Jurkat, Clone E6-1 (cell line): ENCODE measurements around the gene AMELY. TPM values are rescaled to one million over a fixed set of nuclear protein-coding genes. Genes with fewer than 3 reads are reported as not detected.
A peak's percentile ranks its signal among the peaks of the same experiment; 100 is the strongest.
"Not testable (repeated sequence)": the region's sequence is repeated elsewhere in the genome, so short reads cannot be mapped to it uniquely, and the experiment has no call there.

Source experiments
- DNase-seq: peaks from one replicate; pipeline ENCODE4 v3.0.0-alpha.2; 2011; ENCODE audit warnings: low read depth, low spot score
- H3K4me3 ChIP-seq: 2 replicates; pipeline ENCODE4 v1.5.1; 2011; ENCODE audit warnings: mild to moderate bottlenecking, low read length, control low read depth, moderate library complexity
- polyA plus RNA-seq: library from polyadenylated mRNA; unstranded; fragments of >200 nt; gene quantifications from one replicate; pipeline ENCODE4 v1.2.1, GENCODE V29; 2012; ENCODE audit warnings: missing spikeins; ENCODE audit not compliant: insufficient read length, insufficient read depth

The AMELY gene, protein sequence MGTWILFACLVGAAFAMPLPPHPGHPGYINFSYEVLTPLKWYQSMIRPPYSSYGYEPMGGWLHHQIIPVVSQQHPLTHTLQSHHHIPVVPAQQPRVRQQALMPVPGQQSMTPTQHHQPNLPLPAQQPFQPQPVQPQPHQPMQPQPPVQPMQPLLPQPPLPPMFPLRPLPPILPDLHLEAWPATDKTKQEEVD
- polyA plus RNA-seq, result not detected

DNA sequence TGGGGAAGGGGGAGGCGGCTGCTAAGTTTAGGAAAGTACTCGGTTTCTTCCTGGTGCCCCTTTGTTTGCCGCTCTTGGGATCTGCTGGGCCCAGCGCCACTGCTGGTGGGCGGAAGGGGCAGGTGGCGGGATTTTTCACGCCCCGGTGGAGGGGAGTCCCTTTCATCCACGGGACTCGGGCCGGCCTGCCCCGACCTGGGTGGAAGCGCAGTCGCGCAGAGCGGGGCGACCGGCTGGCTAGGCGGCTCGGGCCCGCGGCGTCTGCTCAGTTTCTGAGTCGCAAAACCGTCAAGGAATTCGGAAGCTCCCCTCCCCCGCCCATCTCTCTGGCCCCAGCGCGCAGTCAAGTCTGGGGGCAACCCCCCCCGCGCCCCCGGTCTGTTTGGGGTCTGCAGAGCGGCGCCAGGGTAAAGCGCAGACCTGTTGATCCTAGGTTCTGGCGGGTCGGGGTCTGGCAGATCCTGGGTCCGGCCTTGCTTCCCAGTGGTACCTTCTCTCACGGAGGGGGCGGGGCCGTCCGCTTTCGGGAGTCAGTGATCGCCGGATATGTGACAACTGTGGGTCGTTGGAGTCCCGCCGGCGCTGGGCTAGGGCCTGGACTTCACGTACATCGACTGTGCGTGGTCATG is at the start of gene AMELY:
TSS of gene AMELY (minus strand) at position 500 of the 629 bp plus-strand sequence. CDS start 39,144 bp downstream, outside the sequence.
- DNase-seq, result no peak
- no peak within 1 kb of the TSS for H3K4me3 ChIP-seq

DNA sequence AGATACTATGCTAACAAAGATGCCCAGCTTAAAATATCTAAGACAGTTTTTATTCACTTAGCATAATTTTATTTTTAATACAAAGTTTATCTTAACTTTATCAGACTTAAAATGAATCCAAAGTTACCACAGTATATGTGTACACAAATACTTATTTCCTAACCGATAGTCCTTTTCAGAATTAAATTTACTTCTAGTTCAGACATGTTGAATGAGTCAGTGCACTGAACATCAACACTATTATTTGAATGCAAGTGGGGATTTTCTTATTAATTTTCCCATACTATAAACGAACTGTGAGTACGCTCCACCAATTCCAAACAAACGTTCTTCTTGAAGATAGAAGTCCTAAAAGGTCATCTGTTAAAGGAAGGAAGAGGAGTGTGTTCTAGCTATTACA is 38.4 kb upstream of the AMELY start:
- DNase-seq, result no peak
- H3K4me3 ChIP-seq, result no peak overlapping the region

DNA sequence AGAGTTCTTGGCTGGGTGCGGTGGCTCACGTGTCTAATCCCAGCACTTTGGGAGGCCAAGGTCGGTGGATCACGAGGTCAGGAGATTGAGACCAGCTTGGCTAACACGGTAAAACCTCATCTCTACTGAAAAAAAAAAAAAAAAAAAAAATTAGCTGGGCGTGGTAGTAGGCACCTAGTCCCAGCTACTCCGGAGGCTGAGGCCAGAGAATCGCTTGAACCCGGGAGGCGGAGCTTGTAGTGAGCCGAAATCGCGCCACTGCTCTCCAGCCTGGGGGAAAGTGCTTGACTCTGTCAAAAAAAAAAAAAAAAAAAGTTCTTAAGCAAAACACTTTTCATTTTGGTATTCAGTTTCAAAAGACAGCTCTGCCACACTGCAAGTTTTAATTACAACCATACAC is 36.8 kb upstream of the AMELY start:
- no peak for DNase-seq
- no peak overlapping the region for H3K4me3 ChIP-seq

DNA sequence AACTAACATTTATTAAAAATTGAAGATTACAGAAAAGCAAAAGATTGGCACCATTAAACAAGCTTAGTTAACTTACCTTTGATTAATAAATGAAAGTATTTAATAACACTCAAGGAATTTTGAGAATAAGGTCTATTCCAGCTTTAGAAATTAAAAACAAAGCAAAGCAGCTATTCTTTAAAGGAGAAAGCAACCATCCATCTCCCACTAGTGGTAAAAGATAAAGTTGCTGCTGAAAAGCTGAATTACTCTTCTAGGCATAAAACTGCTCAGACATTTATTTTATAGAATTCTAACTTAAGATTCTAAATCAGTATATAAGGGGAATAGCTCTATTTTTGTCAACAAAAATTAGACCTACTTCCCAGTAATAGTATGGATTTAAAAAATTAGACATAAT is 36.1 kb upstream of the AMELY start:
- DNase-seq, result no peak
- no peak overlapping the region for H3K4me3 ChIP-seq

DNA sequence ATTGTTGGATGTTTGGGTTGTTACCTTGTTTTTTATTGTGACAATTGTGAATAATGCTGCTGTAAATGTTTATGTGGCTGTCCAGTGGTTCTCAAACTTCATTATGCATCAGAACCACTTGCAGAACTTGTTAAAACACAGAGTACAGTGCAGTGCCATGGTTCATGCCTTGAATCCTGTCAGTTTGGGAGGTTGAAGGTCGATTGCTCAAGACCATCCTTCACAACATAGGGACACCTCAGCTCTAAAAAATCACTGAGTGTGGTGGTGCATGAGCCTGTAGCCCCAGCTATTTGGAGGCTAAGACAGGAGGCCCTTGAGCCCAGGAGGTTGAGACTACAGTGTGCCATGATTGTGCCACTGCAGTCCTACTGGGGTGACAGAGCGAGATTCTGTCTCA is 23.9 kb upstream of the AMELY start:
- DNase-seq, result no peak
- H3K4me3 ChIP-seq, result no peak overlapping the region

DNA sequence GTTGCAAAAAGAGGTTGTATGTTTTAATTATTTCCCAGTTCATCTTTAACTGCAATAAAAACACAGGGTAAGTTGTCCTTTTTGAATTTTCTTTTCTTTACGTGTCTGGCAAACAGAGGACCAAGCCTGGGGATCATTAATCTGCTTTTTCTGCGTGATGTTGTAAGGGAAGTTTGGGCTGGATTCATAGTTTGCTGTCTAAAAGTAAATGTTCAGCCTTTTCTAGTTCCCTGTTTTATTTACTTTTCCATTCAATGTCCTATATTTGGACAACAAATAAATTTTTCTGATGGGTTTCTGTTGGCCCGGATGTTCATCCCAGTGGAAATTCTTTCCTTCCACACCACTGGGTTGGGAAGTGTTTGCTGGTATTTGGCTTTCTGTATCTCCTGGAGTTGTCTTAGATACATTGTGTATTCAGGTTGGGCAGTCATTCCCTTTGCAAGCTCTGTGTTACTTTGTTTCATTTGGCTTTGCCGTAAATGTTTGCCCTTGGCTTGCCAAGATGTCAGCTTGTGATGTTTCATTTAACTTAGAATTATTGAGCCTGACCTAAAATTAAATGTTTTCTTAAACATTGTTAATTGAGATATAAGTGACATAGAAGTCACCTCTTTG is 20.3 kb upstream of the AMELY start:
- H3K4me3 ChIP-seq, result no peak overlapping the region
- DNase-seq, result no peak

DNA sequence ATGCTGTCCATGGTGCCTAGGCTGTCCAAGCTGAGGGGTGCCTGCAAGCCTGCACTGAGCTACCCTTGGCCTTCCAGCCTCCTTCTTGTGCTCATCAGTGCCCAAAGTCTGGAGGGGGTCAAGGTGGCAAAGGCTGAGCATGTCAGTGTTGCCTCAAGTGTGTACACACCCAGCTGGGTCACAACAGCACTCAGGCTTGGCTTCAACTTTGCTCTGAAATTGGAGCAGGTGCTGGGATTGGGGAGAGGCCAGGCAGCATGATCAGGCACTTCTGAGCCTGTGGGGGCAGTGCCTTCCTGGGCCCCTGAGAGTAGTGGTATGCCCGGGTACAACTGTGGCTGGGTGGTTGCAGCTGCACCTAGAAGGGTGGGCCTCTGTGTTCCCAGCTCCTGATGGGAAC is 17.7 kb upstream of the AMELY start:
- no peak for DNase-seq

DNA sequence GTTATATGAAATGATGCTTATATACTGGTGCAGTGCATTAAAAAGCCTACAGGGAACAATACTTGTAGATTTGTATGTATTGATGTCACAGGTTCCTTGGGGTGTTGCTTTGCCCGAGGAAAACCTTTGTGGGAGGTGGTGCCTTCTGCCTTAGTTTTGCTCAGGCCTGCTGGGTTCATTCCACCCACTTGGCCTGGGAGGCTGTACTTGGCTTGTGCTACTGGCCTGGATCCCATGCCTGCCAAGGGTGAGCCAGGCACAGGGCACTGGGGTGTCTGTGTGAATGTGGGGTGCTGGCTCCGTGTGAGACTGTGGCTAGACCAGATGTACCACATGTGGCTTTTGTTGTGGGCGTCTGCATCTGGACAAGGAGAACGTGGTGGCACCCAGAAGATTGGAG is 16.7 kb upstream of the AMELY start:
- no peak overlapping the region for H3K4me3 ChIP-seq
- no peak for DNase-seq

More for the DNA sequence above, 17.7 kb upstream of the AMELY start:
- H3K4me3 ChIP-seq, result no peak overlapping the region

DNA sequence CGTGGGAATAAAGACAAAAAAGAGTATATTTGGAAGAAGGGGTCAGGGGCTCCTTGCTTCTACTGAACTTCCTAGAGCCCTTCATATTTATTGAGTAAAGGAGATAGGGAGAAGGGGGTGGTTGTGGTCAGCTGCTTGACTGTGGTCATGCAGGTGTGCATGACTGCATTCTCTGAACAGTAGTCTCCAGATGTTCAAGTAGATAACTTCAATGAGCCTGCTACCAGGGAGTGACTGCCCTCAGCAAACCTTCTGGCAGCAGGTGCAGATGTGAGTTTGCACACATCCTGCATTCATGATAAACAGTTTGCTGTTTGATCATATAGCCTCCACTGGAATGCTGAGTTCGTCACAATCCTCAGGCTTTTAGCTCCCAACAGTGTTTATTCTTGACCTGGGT is 9.5 kb upstream of the AMELY start:
- DNase-seq, result peak; percentile 58
- no peak overlapping the region for H3K4me3 ChIP-seq

DNA sequence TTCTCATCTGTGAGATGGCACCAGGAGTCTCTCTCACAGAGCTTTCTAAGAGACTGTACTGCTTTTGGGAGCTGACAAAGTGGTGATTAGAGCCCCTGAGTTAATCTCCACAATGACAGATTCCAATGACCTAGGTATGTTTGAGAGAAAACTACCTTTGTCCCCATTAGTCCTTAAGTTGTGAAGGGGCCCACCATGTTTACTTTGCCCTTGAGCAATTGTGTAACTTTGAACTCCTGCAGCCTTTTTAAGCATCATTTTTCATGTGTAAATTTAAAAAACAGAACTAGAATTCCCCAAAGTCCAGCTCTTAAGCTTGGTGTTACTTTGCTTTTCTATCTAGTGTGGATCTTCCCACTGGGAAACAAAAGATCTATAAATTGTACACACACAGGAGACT is 1.8 kb upstream of the AMELY start:
- DNase-seq, result no peak
- no peak overlapping the region for H3K4me3 ChIP-seq

DNA sequence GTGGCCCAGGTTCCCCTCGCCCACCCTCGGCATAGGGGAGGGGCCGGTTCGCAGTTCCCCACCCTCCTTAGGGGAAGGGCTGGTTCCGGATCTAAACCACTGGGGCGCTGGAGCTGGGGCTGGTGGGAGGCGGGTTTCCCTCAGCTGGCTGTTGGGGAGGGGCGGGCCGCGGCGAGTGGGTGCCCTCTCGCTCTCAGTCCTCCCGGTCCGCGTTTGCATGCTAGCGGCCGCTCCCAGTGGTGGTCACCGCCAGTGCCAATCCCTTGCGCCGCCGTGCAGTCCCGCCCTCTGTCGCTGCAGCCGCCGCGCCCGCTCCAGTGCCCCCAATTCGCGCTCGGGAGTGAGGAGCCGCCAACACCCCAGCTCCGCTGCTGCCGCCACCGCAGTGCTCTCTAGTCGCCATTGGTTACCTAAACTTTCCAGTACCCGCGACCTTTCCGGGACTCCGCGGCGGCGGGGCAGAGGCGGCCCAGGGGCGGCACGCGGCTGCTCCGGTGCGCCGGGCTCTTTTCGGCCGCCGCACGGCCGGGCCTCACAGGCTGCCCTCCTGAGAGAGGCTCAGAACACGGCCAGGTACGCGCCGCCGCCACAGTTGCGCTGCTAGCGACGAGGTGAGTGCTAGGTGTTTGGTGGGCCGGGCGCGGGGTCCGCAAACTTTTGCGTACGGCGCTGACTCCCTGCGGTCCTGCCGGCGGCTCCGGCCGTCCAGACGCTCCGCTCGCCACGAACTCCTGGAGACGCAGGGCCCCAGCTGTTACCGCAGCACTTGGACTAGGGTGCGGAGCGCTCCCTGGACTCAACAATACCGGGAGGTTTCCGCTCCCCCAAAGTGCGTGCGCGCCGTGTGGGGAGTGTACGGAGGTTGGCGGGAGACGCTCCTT is 940 bp downstream of the AMELY start, which contains the start of gene TBL1Y:
TSS of gene TBL1Y (plus strand) at position 326 of the 881 bp plus-strand sequence. CDS start 114,388 bp downstream, outside the sequence.
- no peak within 1 kb of the TSS for H3K4me3 ChIP-seq
- DNase-seq, result no peak

DNA sequence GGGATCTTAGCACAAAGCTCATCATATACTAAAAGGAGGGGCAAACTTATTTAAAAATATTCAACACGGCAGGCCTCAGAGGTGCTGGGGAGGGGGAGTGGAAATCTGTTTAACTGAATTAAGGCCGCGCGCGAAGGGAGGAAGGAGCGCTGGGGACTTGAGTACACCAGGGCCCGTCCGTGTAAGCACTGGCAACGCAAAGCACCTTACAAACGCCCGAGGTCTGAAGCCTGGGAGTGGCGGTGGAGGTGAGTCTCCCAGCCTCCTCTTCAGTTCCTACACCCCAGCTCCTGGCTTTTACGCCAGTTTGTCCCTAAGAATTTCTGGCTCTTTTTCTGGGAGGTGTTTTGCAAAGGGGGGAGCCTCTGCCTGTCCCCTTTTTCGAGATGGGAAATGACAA is 1.7 kb downstream of the AMELY start:
- no peak for DNase-seq
- H3K4me3 ChIP-seq, result no peak overlapping the region

DNA sequence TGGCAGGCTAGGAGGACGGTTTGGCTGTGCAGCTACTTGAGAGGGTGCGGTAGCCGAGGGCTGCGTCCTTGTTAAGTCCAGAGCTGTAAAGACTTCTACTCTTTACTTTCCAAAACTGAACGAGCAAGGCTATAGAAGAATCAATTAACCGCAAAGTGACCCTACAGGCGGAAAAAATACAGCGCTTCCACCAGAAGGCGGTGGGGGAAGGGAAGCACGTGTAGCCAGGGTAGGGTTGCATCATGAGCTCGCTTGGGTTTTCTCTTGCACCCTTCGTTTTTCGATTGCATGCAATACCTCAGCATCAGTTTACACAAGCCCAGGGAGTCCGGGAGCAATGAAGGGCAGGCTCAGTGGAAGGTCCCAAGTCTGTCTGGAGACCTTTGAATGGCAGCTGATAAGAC is 2.4 kb downstream of the AMELY start:
- H3K4me3 ChIP-seq, result no peak overlapping the region
- DNase-seq, result no peak

DNA sequence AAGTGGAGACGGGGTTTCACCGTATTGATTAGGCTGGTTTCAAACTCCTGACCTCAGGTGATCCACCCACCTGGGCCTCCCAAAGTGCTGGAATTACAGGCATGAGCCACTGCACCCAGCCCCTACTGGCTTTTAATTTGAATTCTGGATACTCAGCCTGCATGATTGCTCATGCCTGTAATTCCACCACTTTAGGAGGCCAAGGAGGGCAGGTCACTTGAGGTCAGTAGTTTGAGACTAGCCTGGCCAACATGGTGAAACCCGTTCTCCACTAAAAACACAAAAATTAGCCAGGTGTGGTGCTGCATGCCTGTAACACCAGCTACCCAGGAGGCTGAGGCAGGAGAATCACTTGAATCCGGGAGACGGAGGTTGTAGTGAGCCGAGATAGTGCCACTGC is 3.5 kb downstream of the AMELY start:
- not testable (repeated sequence) for H3K4me3 ChIP-seq, DNase-seq

DNA sequence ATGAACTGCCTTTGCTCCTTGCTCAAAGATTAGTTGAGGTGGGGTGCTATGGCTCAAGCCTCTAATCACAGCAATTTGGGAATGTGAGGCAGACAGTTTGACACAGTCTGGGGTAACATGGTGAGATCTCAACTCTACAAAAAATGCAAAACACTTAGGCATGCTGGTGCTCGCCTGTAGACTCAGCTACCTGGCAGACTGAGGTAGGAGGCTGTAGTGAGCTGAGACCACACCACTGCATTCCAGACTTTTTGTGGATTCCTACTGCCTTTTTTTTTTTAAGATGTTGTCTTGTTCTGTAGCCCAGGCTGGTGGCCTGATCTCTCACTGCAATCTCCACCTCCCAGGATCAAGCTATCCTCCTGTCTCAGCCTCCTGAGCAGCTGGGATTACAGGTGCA is 4.0 kb downstream of the AMELY start:
- no peak overlapping the region for H3K4me3 ChIP-seq

DNA sequence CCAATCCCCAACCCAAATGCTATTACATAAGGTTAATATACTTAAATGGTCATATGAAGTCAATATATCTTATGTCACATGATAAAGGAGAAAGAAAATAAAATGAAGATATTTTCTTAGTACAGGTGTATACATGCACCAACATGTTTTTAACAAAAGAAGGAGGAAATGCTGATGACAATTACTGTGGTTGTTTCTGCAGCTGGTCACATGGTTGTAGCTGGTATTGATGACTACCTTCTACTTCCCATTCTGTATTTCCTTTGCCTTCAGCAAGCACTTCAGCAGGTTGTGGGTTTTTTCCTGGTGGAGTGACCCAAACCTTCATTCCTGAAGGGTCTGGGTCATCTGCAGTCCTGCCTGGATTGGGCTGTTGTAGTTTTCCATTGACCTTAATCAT is 9.4 kb downstream of the AMELY start:
- H3K4me3 ChIP-seq, result not testable (repeated sequence)

More for the DNA sequence above, 4.0 kb downstream of the AMELY start:
- no peak for DNase-seq

DNA sequence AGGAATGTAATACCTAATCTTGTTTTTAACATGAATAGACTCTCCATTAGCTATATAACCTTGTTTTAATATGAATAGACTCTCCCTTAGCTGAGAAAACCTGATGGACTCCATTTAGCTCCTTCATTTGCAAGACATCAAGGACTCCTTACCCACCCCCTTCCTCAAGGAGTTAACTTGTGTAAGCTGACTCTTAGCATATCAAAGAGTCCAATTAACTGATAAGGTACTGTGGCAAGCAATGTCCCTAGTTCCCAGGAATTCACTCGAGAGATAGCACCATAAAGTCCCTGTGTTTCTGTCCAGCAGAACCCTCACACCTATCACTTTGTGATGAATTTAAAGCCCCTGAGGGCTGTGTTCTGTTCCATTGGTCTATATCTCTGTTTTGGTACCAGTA is 16.3 kb downstream of the AMELY start:
- DNase-seq, result no peak
- H3K4me3 ChIP-seq, result no peak overlapping the region

More for the DNA sequence above, 9.4 kb downstream of the AMELY start:
- DNase-seq, result not testable (repeated sequence)

DNA sequence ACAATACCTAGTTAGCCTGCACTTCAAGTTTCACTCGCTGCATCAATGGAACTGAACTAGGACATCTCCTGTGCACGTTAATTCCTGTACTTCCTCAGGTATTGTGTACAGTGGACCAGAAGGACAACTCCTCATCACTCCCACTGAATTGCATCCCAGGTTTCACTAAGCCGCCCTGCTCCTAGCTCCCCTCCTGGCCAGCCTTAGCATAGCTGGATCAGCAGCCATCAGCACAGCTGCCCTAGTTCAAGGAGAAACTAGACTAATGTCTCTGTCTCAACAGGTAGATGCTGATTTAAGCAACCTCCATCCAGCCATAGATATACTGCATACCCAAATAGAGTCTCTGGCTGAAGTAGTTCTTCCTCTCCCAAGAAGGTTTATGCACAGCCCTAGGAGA is 17.1 kb downstream of the AMELY start:
- no peak for DNase-seq
- no peak overlapping the region for H3K4me3 ChIP-seq

DNA sequence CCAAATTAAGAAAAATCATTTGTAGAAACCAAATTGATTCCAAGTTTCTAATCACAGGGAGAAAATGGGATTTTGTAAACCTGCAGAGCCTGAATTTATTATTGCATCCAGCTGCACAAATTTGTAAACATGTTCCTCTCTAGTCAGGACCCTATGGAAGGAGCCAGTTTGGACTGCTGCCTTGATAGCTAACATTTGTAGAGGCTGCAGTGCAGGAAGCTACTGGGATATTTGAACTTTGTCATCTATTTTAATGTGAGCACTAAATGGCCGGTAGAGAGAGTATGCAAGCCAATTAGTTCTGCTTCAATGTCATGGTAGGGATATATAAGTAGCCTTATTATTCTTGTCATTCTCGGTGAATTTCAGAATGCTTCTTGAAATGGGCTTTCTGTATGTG is 62.2 kb downstream of the AMELY start:
- DNase-seq, result no peak
- H3K4me3 ChIP-seq, result no peak overlapping the region

DNA sequence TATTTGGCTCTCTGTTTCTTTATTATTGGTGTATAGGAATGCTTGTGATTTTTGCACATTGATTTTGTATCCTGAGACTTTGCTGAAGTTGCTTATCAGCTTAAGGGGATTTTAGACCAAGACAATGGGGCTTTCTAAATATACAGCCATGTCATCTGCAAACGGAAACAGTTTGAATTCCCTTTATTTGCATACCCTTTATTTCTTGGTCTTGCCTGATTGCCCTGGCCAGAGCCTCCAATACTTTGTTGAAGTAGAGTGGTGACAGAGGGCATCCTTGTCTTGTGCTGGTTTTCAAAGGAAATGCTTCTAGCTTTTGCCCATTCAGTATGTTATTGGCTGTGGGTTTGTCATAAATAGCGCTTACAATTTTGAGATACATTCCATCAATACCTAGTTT is 68.9 kb downstream of the AMELY start:
- DNase-seq, H3K4me3 ChIP-seq: not testable (repeated sequence)
